GM23338 (cell line): ENCODE data around the gene TMEM247. TPM values are rescaled to one million over a fixed set of nuclear protein-coding genes. Genes with fewer than 3 reads are reported as not detected.

Source experiments
- ATAC-seq: fragments of 200-7000 bp; cut with Tn5 transposase; 3 replicates; pipeline ENCODE4 v1.9.1; 2020
- DNase-seq: peaks from one replicate; pipeline ENCODE4 v3.0.0-alpha.2; 2015; ENCODE audit warnings: low spot score
- H2AFZ ChIP-seq: fragments of 200-600 bp; sonication (generic); 2 replicates; pipeline ENCODE4 v1.8.0; 2016; ENCODE audit warnings: antibody characterized with exemption, mild to moderate bottlenecking, moderate library complexity
- H3F3A ChIP-seq: fragments of 200-600 bp; sonication (generic); replicated peaks from 2 replicates; pipeline ENCODE4 v1.8.0; 2017; ENCODE audit warnings: antibody characterized with exemption, mixed run types, low read depth
- H3K27ac ChIP-seq: fragments of 200-600 bp; sonication (generic); 2 replicates; pipeline ENCODE4 v1.6.1; 2016; ENCODE audit warnings: low read depth
- H3K27me3 ChIP-seq: fragments of 200-600 bp; sonication (generic); 2 replicates; pipeline ENCODE4 v1.8.0; 2016; ENCODE audit warnings: mild to moderate bottlenecking, mixed run types, moderate library complexity; ENCODE audit not compliant: insufficient read depth
- H3K36me3 ChIP-seq: fragments of 200-600 bp; sonication (generic); 2 replicates; pipeline ENCODE4 v1.8.0; 2016; ENCODE audit warnings: mild to moderate bottlenecking; ENCODE audit not compliant: insufficient read depth
- H3K4me1 ChIP-seq: fragments of 200-600 bp; sonication (generic); 2 replicates; pipeline ENCODE4 v1.8.0; 2016; ENCODE audit warnings: mild to moderate bottlenecking, moderate library complexity; ENCODE audit not compliant: insufficient read depth
- H3K4me2 ChIP-seq: fragments of 200-600 bp; sonication (generic); 2 replicates; pipeline ENCODE4 v1.7.1; 2017; ENCODE audit warnings: mixed run types
- H3K4me3 ChIP-seq: fragments of 200-600 bp; sonication (generic); 2 replicates; pipeline ENCODE4 v1.6.1; 2016; ENCODE audit warnings: mixed run types
- H3K79me2 ChIP-seq: fragments of 200-600 bp; sonication (generic); replicated peaks from 2 replicates; pipeline ENCODE4 v1.8.0; 2017; ENCODE audit warnings: mild to moderate bottlenecking; ENCODE audit not compliant: insufficient read depth
- H3K9me2 ChIP-seq: fragments of 200-600 bp; sonication (generic); 2 replicates; pipeline ENCODE4 v1.8.0; 2017; ENCODE audit not compliant: insufficient read depth
- H4K20me1 ChIP-seq: fragments of 200-600 bp; sonication (generic); replicated peaks from 2 replicates; pipeline ENCODE4 v1.8.0; 2017; ENCODE audit warnings: mild to moderate bottlenecking; ENCODE audit not compliant: insufficient read depth
- H3K27ac Mint-ChIP-seq: 2 replicates; pipeline ENCODE4 v1.8.0; 2020; ENCODE audit warnings: inconsistent platforms, mild to moderate bottlenecking, moderate library complexity, mixed read lengths
- H3K27me3 Mint-ChIP-seq: 3 replicates; pipeline ENCODE4 v1.8.0; 2022; ENCODE audit warnings: low read depth, mild to moderate bottlenecking, moderate library complexity, mixed read lengths, inconsistent platforms; ENCODE audit not compliant: insufficient read depth, poor library complexity
- H3K36me3 Mint-ChIP-seq: 3 replicates; pipeline ENCODE4 v1.8.0; 2021; ENCODE audit warnings: low read depth, mild to moderate bottlenecking, inconsistent platforms, moderate library complexity, mixed read lengths
- H3K4me1 Mint-ChIP-seq: 3 replicates; pipeline ENCODE4 v1.8.0; 2020; ENCODE audit warnings: mild to moderate bottlenecking, inconsistent platforms, mixed read lengths
- H3K4me3 Mint-ChIP-seq: 3 replicates; pipeline ENCODE4 v1.8.0; 2021; ENCODE audit warnings: moderate library complexity, mild to moderate bottlenecking, inconsistent platforms, mixed read lengths
- H3K9me3 Mint-ChIP-seq: 3 replicates; pipeline ENCODE4 v1.8.0; 2020; ENCODE audit warnings: moderate library complexity, mild to moderate bottlenecking, inconsistent platforms, mixed read lengths
- EZH2 ChIP-seq: fragments of 200-600 bp; sonication (generic); IDR thresholded peaks from one replicate; pipeline ENCODE4 v1.8.0; 2017; ENCODE audit warnings: antibody characterized with exemption, mild to moderate bottlenecking, low read depth; ENCODE audit not compliant: unreplicated experiment
- JUNB ChIP-seq: IDR thresholded peaks from one replicate; pipeline ENCODE4 v1.6.1; 2016; ENCODE audit warnings: antibody characterized with exemption; ENCODE audit not compliant: unreplicated experiment
- POLR2AphosphoS5 ChIP-seq: IDR thresholded peaks from 2 replicates; pipeline ENCODE4 v1.6.1; 2016; ENCODE audit warnings: antibody characterized with exemption, low read depth
- polyA plus RNA-seq: library from polyadenylated mRNA; unstranded; fragments of >200 nt; fragmentation: Nextera tagmentation; extraction: Ambion mirVana; gene quantifications from 2 replicates; pipeline ENCODE4 v1.2.1, GENCODE V29; 2016
- total RNA-seq: library from RNA; depleted of rRNA; stranded (reverse); fragments of >200 nt; shearing (Covaris generic); gene quantifications from 2 replicates; pipeline ENCODE4 v1.2.3, GENCODE V29; 2014
- TF ChIP-seq, protein P1 (sequence below), 2 experiments: fragments of 200-600 bp in 1 of 2; sonication (generic) in 1 of 2; conservative IDR thresholded peaks; 2 replicates each; pipeline versions ENCODE4 v1.5.1 to v1.6.1; 2016 to 2017; ENCODE audit warnings: antibody characterized with exemption in 2 of 2, low read depth in 2 of 2, mild to moderate bottlenecking in 2 of 2, moderate library complexity in 1 of 2
- TF ChIP-seq, protein P2 (sequence below): fragments of 250-450 bp; sonication (Bioruptor Pico); IDR thresholded peaks from 2 replicates; pipeline ENCODE4 v1.5.0; 2020; ENCODE audit warnings: mild to moderate bottlenecking, moderate library complexity

The TMEM247 gene
- total and polyA plus RNA-seq, 2 experiments from 2014 or later = not detected

DNA sequence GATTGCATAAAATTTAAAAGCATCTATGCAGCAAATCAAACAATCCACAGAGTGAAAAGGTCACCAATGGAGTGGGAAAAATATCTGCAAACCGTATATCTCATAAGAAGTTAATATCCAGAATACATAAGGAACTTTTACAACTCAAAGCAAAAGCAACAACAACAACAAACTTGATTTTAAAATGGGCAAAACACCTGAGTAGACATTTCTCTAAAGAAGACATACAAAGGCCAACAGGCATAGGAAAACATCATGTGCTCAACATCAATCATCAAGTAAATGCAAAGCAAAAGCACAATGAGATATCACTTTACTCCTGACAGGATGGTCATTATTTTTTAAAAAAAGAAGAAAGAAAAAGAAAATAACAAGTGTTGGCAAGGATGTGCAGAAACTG lies 38.1 kb downstream of the TMEM247 start:
- Histone ChIP-seq H3K36me3 (no peaks in the 10 kb centered on the region), H3K9me2 (0 out of 2 replicates have a peak, but pooled peaks cover 10% of the 10 kb centered on the region), H2AFZ (no peak overlapping the region), H3F3A (no peaks in the 10 kb centered on the region), H3K4me1 (no peaks in the 10 kb centered on the region), H3K27ac (no peak overlapping the region), H4K20me1 (no peaks in the 10 kb centered on the region), H3K4me2 (no peak overlapping the region), H3K27me3 (no peaks in the 10 kb centered on the region), H3K4me3 (no peak overlapping the region), H3K79me2 (no peaks in the 10 kb centered on the region)
- no peaks in the 10 kb centered on the region for H3K4me1 Mint-ChIP-seq
- H3K9me3 Mint-ChIP-seq = peaks cover 3% of the 10 kb centered on the region; the same call in 2 of the 3 replicates
- H3K4me3 Mint-ChIP-seq = no peak overlapping the region
- TF ChIP-seq, protein P1, sequence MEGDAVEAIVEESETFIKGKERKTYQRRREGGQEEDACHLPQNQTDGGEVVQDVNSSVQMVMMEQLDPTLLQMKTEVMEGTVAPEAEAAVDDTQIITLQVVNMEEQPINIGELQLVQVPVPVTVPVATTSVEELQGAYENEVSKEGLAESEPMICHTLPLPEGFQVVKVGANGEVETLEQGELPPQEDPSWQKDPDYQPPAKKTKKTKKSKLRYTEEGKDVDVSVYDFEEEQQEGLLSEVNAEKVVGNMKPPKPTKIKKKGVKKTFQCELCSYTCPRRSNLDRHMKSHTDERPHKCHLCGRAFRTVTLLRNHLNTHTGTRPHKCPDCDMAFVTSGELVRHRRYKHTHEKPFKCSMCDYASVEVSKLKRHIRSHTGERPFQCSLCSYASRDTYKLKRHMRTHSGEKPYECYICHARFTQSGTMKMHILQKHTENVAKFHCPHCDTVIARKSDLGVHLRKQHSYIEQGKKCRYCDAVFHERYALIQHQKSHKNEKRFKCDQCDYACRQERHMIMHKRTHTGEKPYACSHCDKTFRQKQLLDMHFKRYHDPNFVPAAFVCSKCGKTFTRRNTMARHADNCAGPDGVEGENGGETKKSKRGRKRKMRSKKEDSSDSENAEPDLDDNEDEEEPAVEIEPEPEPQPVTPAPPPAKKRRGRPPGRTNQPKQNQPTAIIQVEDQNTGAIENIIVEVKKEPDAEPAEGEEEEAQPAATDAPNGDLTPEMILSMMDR (conservative IDR thresholded peaks at IDR 0.05; ENCODE audit: low read depth in 2 of 2) = no peak
- no peak for TF ChIP-seq EZH2
- TF ChIP-seq, protein P2, sequence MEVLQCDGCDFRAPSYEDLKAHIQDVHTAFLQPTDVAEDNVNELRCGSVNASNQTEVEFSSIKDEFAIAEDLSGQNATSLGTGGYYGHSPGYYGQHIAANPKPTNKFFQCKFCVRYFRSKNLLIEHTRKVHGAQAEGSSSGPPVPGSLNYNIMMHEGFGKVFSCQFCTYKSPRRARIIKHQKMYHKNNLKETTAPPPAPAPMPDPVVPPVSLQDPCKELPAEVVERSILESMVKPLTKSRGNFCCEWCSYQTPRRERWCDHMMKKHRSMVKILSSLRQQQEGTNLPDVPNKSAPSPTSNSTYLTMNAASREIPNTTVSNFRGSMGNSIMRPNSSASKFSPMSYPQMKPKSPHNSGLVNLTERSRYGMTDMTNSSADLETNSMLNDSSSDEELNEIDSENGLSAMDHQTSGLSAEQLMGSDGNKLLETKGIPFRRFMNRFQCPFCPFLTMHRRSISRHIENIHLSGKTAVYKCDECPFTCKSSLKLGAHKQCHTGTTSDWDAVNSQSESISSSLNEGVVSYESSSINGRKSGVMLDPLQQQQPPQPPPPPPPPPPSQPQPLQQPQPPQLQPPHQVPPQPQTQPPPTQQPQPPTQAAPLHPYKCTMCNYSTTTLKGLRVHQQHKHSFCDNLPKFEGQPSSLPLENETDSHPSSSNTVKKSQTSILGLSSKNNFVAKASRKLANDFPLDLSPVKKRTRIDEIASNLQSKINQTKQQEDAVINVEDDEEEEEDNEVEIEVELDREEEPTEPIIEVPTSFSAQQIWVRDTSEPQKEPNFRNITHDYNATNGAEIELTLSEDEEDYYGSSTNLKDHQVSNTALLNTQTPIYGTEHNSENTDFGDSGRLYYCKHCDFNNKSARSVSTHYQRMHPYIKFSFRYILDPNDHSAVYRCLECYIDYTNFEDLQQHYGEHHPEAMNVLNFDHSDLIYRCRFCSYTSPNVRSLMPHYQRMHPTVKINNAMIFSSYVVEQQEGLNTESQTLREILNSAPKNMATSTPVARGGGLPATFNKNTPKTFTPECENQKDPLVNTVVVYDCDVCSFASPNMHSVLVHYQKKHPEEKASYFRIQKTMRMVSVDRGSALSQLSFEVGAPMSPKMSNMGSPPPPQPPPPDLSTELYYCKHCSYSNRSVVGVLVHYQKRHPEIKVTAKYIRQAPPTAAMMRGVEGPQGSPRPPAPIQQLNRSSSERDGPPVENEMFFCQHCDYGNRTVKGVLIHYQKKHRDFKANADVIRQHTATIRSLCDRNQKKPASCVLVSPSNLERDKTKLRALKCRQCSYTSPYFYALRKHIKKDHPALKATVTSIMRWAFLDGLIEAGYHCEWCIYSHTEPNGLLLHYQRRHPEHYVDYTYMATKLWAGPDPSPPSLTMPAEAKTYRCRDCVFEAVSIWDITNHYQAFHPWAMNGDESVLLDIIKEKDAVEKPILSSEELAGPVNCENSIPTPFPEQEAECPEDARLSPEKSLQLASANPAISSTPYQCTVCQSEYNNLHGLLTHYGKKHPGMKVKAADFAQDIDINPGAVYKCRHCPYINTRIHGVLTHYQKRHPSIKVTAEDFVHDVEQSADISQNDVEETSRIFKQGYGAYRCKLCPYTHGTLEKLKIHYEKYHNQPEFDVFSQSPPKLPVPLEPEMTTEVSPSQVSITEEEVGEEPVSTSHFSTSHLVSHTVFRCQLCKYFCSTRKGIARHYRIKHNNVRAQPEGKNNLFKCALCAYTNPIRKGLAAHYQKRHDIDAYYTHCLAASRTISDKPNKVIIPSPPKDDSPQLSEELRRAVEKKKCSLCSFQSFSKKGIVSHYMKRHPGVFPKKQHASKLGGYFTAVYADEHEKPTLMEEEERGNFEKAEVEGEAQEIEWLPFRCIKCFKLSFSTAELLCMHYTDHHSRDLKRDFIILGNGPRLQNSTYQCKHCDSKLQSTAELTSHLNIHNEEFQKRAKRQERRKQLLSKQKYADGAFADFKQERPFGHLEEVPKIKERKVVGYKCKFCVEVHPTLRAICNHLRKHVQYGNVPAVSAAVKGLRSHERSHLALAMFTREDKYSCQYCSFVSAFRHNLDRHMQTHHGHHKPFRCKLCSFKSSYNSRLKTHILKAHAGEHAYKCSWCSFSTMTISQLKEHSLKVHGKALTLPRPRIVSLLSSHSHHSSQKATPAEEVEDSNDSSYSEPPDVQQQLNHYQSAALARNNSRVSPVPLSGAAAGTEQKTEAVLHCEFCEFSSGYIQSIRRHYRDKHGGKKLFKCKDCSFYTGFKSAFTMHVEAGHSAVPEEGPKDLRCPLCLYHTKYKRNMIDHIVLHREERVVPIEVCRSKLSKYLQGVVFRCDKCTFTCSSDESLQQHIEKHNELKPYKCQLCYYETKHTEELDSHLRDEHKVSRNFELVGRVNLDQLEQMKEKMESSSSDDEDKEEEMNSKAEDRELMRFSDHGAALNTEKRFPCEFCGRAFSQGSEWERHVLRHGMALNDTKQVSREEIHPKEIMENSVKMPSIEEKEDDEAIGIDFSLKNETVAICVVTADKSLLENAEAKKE = no peak
- TF ChIP-seq JUNB = no peak
- no peak for TF ChIP-seq POLR2AphosphoS5
- no peaks in the 10 kb centered on the region for H3K27me3 Mint-ChIP-seq
- no peak for DNase-seq
- no peak for ATAC-seq
- H3K27ac Mint-ChIP-seq = no peak overlapping the region
- no peaks in the 10 kb centered on the region for H3K36me3 Mint-ChIP-seq
